ENCODE measurements around the gene VWCE.

DNA sequence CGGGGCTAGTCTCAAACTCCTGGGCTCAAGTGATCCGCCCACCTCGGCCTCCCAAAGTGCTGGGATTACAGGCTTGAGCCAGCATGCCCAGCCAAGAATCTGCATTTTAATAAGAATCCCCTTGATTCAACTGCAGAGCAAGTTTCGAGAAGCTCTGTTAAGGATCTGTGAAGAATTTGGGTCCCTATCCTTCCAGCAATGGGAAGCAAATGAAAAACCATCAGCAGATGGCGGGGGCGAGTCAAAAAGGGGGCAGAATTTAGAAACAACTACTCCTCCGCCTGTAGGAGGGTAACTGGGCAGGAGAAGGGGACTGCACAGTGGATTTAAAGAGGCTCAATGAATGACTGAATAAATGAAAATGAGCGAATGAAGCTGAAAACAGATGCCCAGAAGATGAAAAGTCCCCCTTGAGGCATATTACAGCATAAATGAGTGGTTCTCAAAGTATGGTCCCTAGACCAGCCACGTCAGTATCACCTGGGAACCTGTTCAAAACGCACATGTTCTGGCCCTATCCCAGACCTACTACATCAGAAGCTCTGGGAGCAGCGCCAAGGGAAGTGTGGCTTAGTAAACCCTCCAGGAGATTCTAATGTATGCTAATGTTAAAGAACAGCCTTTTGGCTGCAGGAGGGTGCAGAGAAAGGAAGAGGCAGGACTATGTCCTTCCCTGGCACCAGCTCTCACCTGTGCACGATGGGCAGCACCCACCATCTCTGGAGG lies 15.0 kb downstream of the VWCE start:
- TF ChIP-seq, protein P1, sequence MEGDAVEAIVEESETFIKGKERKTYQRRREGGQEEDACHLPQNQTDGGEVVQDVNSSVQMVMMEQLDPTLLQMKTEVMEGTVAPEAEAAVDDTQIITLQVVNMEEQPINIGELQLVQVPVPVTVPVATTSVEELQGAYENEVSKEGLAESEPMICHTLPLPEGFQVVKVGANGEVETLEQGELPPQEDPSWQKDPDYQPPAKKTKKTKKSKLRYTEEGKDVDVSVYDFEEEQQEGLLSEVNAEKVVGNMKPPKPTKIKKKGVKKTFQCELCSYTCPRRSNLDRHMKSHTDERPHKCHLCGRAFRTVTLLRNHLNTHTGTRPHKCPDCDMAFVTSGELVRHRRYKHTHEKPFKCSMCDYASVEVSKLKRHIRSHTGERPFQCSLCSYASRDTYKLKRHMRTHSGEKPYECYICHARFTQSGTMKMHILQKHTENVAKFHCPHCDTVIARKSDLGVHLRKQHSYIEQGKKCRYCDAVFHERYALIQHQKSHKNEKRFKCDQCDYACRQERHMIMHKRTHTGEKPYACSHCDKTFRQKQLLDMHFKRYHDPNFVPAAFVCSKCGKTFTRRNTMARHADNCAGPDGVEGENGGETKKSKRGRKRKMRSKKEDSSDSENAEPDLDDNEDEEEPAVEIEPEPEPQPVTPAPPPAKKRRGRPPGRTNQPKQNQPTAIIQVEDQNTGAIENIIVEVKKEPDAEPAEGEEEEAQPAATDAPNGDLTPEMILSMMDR (IDR thresholded peaks at IDR 0.05): no peak
- TF ChIP-seq EZH2phosphoT487 (IDR thresholded peaks at IDR 0.05; ENCODE audit: borderline replicate concordance, low read depth): no peak
- no peak for TF ChIP-seq YY1 (IDR thresholded peaks at IDR 0.05; ENCODE audit: low read depth)
- no peak for TF ChIP-seq MXI1 (IDR thresholded peaks at IDR 0.05; ENCODE audit: low read depth, low read length)
- TF ChIP-seq POLR2AphosphoS5 (IDR thresholded peaks at IDR 0.05; ENCODE audit: low read depth, low read length): no peak
- no peak for TF ChIP-seq SMC3 (IDR thresholded peaks at IDR 0.05; ENCODE audit: low read depth, low read length)
- no peak for TF ChIP-seq JUND (IDR thresholded peaks at IDR 0.05)
- no peak for TF ChIP-seq SIN3A (IDR thresholded peaks at IDR 0.05; ENCODE audit: borderline replicate concordance, low read depth, low read length)
- TF ChIP-seq FOXM1 (IDR thresholded peaks at IDR 0.05; ENCODE audit: low read depth): no peak
- no peak for TF ChIP-seq RCOR1 (IDR thresholded peaks at IDR 0.05; ENCODE audit: low read length)
- no peak for TF ChIP-seq RFX5 (IDR thresholded peaks at IDR 0.05; ENCODE audit: low read length)
- TF ChIP-seq REST (IDR thresholded peaks at IDR 0.05; ENCODE audit: low read depth, low read length): no peak
- TF ChIP-seq RAD21 (IDR thresholded peaks at IDR 0.05; ENCODE audit: low read length): no peak
- TF ChIP-seq, protein P2, sequence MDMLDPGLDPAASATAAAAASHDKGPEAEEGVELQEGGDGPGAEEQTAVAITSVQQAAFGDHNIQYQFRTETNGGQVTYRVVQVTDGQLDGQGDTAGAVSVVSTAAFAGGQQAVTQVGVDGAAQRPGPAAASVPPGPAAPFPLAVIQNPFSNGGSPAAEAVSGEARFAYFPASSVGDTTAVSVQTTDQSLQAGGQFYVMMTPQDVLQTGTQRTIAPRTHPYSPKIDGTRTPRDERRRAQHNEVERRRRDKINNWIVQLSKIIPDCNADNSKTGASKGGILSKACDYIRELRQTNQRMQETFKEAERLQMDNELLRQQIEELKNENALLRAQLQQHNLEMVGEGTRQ (IDR thresholded peaks at IDR 0.05; ENCODE audit: borderline replicate concordance, low read depth, low read length): no peak
